GM06990 (cell line): ENCODE data around the gene KIF18B.

ENCODE experiments used
- DNase-seq: peaks from one replicate; pipeline ENCODE4 v3.0.0-alpha.2; 2011; ENCODE audit not compliant: insufficient read length; ENCODE audit errors: extremely low read depth
- H3K27me3 ChIP-seq: replicated peaks from 2 replicates; pipeline ENCODE4 v1.6.0; 2011; ENCODE audit warnings: low read length; ENCODE audit not compliant: control insufficient read depth, insufficient read depth
- H3K36me3 ChIP-seq: 2 replicates; pipeline ENCODE4 v1.5.1; 2011; ENCODE audit warnings: low read length; ENCODE audit not compliant: control insufficient read depth, insufficient read depth
- H3K4me3 ChIP-seq: replicated peaks from 2 replicates; pipeline ENCODE4 v1.5.1; 2011; ENCODE audit warnings: low read depth, mild to moderate bottlenecking, control low read depth, low read length
- CTCF ChIP-seq: IDR thresholded peaks from 2 replicates; pipeline ENCODE4 v1.5.1; 2011; ENCODE audit warnings: low read length, control low read depth, mild to moderate bottlenecking, inconsistent platforms; ENCODE audit not compliant: insufficient read depth, poor library complexity, severe bottlenecking

The KIF18B gene

GRCh38 chr17:44906010-44906646 is 41.4 kb downstream of the KIF18B start:
- Histone ChIP-seq H3K27me3 (no peaks in the 10 kb centered on the region; the same call in 1 of the 2 replicates), H3K36me3 (no peaks in the 10 kb centered on the region), H3K4me3 (no peak overlapping the region)
- TF ChIP-seq CTCF: no peak
- DNase-seq: no peak

GRCh38 chr17:44905006-44906000 is 42.3 kb downstream of the KIF18B start:
- Histone ChIP-seq H3K4me3 (no peak overlapping the region), H3K36me3 (no peaks in the 10 kb centered on the region), H3K27me3 (no peaks in the 10 kb centered on the region; the same call in 1 of the 2 replicates)
- no peak for TF ChIP-seq CTCF
- no peak for DNase-seq

GRCh38 chr17:44904001-44904984 is 43.3 kb downstream of the KIF18B start:
- H3K4me3 ChIP-seq: no peak overlapping the region
- TF ChIP-seq CTCF: no peak
- no peaks in the 10 kb centered on the region; the same call in 1 of the 2 replicates for H3K27me3 ChIP-seq
- no peak for DNase-seq
- H3K36me3 ChIP-seq: no peaks in the 10 kb centered on the region

- Histone ChIP-seq H3K4me3 (no peak overlapping the region), H3K27me3 (no peaks in the 10 kb centered on the region), H3K36me3 (no peaks in the 10 kb centered on the region)
- no peak for DNase-seq
- no peak for TF ChIP-seq CTCF
Observed at GRCh38 chr17:44903012-44903685, 44.4 kb downstream of the KIF18B start.

- no peaks in the 10 kb centered on the region for H3K36me3 ChIP-seq
- no peak for DNase-seq
- no peak for TF ChIP-seq CTCF
- H3K4me3 ChIP-seq: no peak overlapping the region
- no peaks in the 10 kb centered on the region for H3K27me3 ChIP-seq
Observed at GRCh38 chr17:44902135-44902760, 45.3 kb downstream of the KIF18B start.
